Fibroblast of pulmonary artery (primary cell): ENCODE results near the gene PODNL1.

Experiments
- DNase-seq: peaks from one replicate; pipeline ENCODE4 v3.0.0-alpha.2; 2010; ENCODE audit warnings: low read depth
- H3K4me3 ChIP-seq: replicated peaks from 2 replicates; pipeline ENCODE4 v1.5.1; 2011; ENCODE audit warnings: low read depth, mild to moderate bottlenecking, control low read depth, low read length, moderate library complexity
- TF ChIP-seq, protein P1 (sequence below): IDR thresholded peaks from 2 replicates; pipeline ENCODE4 v1.5.1; 2011; ENCODE audit warnings: mild to moderate bottlenecking, control low read depth, low read length, inconsistent platforms; ENCODE audit errors: missing control alignments

The PODNL1 gene

DNA sequence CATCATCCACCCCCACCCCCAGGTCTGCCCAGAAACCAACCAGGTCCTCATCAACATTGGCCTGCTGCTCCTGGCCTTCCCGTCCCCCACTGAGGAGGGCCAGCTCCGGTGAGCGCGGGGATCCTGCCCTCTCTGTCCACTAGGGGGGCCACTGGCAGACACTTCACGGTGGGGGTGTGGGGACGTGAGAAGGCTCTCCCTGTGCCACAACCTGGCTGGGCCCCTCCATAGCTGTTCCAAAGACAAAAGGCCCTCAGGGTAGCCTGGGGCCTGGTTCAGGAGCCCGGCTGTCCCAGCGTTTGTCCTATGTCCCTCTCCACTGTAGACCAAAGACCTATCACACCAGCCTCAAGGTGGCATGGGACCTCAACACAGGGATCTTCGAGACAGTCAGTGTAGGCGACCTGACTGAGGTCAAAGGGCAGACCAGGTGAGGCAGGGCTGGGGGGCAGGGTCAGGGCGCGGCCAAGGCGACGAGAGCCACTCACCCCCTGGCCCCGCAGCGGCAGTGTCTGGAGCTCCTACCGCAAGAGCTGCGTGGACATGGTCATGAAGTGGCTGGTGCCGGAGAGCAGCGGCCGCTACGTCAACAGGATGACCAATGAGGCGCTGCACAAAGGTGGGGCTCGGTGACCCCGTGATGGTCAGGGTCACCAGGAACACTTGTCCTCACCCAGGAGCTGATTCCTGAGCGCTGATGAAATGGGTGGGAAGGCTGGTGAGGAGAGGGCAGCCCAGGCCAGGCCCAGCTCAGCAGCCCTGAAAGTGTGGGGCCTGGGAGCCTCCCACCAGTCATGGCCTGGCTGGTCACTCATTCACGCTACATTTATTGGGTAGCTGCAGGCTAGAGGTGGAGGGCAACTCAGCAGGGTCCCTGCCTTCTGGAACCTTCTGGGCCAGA, 22.0 kb upstream of the PODNL1 start:
- TF ChIP-seq, protein P1, sequence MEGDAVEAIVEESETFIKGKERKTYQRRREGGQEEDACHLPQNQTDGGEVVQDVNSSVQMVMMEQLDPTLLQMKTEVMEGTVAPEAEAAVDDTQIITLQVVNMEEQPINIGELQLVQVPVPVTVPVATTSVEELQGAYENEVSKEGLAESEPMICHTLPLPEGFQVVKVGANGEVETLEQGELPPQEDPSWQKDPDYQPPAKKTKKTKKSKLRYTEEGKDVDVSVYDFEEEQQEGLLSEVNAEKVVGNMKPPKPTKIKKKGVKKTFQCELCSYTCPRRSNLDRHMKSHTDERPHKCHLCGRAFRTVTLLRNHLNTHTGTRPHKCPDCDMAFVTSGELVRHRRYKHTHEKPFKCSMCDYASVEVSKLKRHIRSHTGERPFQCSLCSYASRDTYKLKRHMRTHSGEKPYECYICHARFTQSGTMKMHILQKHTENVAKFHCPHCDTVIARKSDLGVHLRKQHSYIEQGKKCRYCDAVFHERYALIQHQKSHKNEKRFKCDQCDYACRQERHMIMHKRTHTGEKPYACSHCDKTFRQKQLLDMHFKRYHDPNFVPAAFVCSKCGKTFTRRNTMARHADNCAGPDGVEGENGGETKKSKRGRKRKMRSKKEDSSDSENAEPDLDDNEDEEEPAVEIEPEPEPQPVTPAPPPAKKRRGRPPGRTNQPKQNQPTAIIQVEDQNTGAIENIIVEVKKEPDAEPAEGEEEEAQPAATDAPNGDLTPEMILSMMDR, result peak; percentile 22
- no peak overlapping the region for H3K4me3 ChIP-seq
- no peak for DNase-seq

DNA sequence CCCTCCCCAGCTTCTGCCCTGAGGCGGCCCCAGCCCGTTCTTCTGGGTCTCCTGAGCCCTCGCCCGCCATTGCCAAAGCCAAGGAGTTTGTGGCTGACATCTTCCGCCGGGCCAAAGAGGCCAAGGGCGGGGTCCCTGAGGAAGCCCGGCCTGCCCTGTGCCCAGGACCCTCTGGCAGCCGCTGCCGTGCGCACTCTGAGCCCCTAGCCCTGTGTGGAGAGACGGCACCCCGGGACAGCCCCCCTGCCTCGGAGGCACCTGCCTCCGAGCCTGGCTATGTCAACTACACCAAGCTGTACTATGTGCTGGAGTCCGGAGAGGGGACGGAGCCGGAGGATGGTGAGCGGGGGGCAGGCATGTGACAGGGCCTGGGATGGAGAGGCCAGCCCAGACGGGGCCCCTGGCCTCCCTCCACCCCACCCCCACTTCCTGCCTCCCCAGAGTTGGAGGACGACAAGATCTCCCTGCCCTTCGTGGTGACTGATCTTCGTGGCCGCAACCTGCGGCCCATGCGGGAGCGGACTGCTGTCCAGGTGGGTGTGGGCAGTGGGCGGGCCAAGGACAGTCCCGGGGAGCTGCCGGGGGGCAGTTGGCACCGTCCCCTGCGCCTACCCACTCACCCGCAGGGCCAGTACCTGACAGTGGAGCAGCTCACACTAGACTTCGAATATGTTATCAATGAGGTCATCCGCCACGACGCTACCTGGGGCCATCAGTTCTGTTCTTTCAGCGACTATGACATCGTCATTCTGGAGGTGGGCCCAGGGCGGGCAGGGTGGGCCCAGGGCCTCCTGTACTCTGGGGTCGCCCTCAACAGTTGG, 21.1 kb upstream of the PODNL1 start:
- no peak for DNase-seq
- TF ChIP-seq, protein P1, result no peak
- H3K4me3 ChIP-seq, result no peak overlapping the region

DNA sequence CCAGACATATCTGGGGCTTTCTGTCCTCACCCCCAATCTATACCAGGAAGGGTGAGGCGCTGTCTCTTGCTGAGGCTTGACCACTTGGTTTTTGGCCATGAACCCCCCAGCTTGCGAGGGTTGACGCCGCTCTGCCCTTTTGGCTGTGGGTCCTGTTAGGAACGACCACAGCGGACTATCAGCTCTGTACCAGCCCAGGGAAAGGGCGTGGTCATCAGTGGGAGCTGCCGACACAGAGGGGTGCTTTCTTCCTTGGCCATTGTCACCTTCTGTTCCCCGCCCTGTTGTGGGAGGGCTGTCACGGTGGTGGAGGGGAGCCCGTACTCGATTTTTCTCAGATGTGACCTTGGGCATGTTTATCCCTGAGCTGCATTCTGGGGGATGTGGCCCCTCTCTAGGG, 19.8 kb upstream of the PODNL1 start:
- H3K4me3 ChIP-seq, result no peak overlapping the region
- TF ChIP-seq, protein P1, result no peak
- no peak for DNase-seq

DNA sequence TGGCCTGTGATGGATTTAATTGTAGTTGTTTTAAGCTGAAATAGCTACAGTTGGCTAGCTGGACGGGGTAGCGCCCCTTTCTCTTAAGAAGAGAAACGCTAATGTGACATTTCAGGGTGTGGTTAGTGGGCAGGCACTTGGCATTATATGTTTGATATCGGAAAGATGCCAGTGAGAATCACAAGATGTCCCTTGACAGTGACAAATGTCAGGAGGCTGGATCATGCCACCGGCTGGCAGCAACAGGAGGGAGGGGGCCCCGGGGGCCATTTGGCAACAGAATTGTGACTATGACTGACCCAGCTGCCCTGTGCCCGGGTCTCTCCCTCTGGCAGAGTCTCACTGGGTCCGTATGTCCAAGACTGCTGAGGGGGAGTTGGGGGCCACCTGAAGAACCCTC, 18.8 kb upstream of the PODNL1 start:
- TF ChIP-seq, protein P1, result no peak
- no peak for DNase-seq
- no peak overlapping the region for H3K4me3 ChIP-seq

DNA sequence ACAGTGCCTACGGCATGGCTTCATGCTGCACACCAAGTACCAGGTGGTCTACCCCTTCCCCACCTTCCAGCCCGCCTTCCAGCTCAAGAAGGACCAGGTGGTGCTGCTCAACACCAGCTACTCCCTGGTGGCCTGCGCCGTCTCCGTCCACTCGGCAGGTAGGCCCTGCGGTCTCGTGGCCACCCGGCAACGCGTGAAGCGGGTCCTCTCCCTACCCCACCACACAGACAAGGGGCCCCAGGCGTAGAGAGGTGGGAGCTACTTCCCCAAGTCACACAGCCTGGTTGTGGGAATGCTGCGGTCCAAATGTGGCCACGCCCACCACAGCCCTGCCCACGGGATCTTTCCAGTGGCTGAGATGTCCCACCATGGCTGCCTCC, 18.1 kb upstream of the PODNL1 start:
- DNase-seq, result no peak
- TF ChIP-seq, protein P1, result no peak
- no peak overlapping the region for H3K4me3 ChIP-seq

DNA sequence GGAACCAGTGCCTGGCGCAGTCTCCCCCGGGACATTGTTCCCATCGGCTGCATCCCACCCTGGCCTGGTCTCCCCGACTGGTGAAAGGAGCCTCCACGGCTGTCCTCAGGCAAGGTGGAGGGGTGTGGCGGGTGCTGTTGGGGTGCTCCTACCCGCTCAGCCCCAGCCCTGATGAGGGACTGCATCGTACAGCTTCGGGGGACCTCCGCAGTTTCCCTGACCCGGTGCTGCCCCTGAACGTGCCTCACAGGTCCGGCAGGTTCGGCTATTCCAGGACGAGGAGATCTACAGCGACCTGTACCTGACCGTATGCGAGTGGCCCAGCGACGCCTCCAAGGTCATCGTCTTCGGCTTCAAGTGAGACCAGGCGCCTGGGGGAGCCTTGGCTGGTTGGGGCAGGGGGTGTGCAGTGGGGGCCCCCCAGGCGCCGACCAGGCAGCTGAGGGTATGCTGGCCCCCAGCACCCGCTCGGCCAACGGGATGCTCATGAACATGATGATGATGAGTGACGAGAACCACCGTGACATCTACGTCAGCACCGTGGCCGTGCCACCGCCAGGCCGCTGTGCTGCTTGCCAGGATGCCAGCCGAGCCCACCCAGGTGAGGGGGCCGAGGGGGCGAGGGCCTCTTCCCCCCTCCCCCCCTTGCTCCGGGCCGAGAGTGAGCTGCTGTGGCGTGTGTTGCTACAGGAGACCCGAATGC, 17.6 kb upstream of the PODNL1 start:
- H3K4me3 ChIP-seq, result no peak overlapping the region
- DNase-seq, result no peak

More for the DNA sequence above, 17.6 kb upstream of the PODNL1 start:
- TF ChIP-seq, protein P1, result no peak
